NCI-H1092 (cell line): Measurements from ENCODE around the gene TMEFF1.

ENCODE experiments used
- DNase-seq: peaks from one replicate; lab custom pipeline; 2025; lab: John Stamatoyannopoulos, UW

Gene TMEFF1

DNA sequence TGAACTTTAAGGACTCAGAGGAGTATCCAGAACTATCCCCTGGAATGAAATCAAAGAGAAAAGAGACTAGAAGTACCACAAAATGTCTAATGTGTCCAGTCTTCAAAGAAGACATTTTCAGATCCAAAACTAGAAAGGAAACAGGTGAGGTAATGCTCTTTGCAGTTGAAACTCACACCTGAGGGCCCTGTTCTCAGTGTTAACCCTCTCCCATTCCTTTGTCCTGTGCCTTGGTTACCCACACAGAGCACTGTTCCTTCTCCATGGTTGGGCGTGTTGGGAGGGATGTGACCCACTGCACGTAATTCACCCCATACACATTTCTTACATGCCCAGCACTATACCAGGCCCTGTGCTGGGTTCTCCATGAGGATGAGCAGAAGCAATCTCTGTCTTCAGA, 24.7 kb upstream of the TMEFF1 start:
- DNase-seq = no peak

DNA sequence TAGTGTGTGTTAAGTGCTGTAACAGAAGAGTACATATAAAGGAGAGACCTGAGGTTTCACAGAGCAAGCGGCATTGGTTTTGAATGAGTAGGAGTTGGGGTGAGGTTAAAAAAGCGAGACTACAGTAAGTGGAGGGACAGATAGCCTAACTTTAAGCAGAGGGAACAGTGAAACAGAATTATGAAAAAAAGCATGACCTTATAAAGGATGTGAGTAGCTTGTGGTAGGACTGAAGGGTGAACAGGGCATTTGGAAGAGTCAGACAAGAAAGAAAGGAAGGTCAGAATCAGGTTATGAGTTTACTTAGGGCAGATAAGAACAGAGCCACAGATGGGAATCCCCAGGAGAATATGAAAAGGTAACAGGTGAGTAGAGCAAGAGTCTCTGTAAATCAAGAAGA, 23.5 kb upstream of the TMEFF1 start:
- DNase-seq = no peak

DNA sequence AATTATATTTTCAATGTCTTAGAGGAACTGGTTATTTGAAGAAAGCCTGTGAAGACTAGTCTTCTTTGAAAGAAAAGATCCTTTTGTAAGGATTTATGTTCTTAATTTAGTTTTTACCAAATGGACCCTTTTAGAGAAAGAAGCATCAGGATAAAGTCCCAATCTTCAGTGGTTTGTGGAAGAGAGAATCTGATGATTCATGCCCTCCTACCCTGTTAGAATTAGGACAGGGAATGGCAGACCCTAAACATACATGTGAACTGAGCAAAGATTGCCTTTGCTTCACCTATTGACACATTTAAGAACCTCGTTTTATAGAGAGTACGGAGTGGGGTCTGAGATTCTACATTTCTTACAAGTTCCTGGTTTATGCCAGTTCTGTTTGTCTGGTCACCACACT, 20.1 kb upstream of the TMEFF1 start:
- no peak for DNase-seq

DNA sequence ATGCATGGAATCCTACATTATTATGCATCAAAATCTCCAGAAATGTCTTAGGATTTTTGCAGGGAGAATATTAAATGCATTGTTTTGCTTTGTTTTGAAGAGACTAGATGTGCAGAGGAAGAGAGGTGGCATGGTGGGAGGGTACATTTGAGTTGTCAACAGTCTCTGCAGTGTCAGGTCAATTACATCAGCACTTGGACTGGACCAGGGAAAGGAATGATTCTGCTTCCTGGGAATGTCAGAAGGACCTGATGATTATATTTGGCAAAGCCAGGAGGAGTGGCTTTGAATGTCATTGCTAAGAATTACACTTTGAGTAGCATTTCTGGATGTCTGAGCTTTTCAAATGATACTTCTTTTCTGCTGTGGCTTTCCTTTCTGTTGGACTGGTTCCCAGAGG, 17.5 kb upstream of the TMEFF1 start:
- DNase-seq = no peak

DNA sequence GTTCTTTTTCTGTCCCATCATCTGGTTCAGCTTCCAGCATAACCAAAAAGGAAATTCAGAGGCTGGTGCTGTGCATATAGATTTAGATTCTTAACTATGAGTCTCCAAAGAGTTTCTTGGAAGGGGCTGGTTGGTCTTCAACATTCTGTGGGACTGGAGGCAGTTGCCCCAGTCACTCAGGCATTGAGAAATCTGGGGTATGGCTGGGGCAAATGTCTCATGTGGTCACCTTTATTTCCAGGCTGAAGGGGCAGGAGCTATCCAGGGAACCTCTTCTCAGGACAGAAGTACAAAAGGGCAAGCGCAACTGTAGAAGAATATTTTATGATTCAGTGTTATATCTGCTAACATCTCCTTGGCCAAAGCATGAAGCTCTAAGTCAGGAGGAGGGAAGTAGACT, 15.4 kb upstream of the TMEFF1 start:
- DNase-seq = no peak

DNA sequence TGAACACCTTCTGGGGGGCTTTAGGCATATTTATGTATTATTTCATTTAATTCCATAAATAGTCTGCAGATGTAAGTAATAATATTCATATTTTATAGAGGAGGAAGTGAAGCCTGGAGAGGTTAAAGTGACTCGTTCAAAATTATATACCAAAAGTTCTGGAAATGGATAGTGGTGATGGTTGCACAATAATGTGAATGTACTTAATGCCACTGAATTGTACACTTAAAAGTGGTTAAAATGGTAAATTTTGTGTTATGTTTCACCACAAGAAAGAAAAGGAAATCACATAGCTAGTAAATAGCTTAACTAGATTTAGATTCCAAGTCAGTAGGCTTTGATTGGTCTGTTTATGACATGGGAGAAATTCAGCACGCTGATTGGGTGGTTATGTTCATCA, 13.0 kb upstream of the TMEFF1 start:
- DNase-seq = no peak

DNA sequence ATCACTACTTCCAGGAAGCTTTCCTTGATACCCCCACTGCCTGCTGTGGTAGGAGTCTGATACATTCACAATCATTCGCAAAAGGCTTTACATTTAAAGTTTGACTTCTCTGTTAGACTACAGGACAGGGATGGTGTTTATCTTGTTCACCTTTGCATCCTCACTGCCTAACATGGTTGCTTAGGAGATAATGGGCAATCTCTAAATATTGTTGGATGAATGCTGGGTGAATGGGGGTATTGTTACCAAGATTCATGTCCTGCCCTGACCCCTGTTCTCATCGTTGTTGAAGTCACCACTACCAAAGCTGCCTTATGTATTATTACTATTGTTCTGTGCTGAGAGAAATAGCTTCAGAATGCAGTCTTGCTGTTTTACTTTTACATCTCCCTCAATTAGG, 7.7 kb upstream of the TMEFF1 start:
- DNase-seq = no peak

DNA sequence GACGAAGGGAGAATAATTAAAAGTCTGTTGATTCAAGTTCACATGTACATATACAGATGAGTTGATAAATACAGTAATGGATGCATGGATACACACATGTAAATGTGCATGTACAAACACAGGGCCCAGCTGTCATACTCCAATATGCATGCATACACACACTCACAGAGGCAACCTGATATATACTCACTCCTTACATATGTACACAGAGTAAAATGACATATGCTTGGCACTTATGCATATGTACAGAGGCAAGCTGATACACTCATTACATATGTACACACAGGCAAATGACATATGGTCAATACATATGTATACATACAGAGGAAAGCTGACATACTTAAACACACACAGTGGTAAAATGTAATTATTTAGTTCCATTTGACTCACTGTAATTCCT, 7.2 kb upstream of the TMEFF1 start:
- no peak for DNase-seq

DNA sequence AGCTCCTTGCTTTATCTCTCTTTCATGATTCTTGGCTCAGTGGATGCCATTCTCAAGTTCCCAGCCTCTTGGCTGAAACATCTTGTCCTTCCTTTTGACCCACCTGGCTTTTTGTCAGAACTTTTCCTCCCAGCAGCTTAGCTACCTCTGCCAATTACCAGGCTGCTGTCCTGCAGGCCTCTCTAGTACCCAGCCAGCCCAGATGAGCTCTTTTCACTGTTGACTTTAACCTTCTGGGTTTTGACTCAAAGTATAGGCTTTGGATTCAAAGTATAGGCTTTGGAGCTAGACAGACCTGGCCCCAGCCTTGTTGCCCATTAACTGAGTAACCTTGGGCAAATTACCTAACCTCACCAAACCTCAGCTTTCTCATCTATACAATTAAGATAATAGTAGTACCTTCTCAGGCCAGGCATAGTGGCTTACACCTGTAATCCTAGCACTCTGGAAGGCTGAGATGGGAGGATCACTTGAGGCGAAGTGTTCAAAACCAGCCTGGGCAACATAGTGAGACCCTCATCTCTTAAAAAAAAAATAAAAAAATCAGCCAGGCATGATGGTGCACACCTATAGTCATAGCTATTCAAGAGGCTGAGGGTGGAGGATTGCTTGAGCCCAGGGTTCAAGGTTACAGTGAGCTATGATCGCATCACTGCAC, 6.6 kb upstream of the TMEFF1 start:
- no peak for DNase-seq

DNA sequence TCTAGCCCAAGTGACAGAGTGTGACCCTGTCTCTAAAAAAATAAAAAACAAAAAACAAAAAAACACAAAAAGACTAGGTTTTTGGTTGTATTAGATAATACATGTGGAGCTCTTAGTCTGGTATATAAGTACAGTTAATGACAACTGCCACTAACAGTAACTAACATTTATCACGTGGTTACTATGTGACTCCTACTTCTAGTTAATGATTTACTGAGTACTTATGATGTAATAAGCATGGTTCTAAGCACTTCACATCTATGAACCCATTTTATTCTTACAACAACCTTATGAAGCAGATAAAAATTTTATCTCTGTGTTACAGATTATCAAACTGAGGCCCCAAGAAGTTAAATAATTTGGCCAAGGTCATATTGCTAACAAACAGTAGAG, 6.1 kb upstream of the TMEFF1 start:
- DNase-seq = no peak

DNA sequence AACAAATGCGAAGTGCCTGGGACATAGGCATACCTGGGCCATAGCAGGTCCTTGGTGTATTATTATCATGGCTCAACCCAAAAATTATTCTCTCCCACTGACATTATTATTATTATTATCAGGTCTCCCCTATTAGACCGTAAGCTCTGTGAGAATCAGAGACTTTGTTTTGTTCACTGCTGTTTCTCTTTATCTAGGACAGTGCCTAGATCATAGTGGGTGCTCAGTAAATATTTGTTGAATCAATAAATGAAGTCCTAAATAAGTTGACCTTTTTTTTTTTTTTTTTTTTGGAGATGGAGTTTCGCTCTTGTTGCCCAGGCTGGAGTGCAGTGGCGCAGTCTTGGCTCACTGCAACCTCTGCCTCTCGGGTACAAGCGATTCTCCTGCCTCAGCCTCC, 4.9 kb upstream of the TMEFF1 start:
- no peak for DNase-seq

DNA sequence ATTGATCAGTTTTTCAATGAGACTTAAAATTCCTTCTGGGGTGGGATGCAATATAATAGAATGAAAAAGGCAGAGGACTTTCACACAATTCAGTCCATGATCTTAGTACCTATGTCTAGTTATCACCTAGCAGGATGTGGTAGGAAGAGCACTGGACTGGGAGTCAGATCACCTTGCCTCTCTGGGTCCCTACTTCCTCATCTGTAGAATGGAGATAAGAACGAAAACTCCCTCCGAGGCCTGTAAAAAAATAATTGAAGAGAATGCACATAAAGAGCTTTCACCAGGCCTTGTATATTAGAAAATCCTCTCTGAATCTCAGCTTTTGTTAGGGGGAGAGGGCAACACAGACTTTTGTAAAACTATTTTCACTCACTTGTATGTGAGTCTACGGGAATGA, 681 bp upstream of the TMEFF1 start:
- no peak for DNase-seq

DNA sequence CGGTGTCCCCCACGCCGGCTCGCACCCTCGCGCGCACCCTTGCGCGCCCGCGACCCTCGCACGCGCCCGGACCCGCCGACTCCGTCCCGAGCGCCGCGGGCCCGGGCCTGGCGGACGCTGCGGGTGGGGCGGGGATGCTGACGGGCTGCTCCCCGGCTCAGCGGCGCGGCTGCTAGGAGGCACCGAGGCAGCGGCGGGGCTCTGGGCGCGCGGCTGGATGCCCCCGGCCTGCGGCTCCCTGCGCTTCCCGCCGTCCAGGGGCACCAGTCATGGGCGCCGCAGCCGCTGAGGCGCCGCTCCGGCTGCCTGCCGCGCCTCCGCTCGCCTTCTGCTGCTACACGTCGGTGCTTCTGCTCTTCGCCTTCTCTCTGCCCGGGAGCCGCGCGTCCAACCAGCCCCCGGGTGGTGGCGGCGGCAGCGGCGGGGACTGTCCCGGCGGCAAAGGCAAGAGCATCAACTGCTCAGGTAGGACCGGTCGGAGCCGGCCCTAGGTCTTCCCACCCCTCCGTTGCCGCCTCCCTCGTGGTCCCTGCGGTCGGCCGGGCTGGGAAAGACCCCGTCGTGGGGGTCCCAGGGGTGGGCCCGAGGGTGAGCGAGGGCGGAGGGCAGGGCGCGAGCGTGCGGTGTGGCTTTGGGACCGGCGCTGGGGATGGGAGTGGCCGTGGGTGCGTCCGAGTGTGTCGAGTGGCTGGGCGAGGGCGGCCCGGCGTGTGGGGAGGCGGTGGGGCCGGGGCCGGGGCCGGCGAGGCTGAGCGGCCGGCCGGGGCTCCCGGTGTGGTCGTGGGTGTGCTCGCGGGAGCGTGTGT, 530 bp downstream of the TMEFF1 start:
- peak; percentile 30 for DNase-seq

DNA sequence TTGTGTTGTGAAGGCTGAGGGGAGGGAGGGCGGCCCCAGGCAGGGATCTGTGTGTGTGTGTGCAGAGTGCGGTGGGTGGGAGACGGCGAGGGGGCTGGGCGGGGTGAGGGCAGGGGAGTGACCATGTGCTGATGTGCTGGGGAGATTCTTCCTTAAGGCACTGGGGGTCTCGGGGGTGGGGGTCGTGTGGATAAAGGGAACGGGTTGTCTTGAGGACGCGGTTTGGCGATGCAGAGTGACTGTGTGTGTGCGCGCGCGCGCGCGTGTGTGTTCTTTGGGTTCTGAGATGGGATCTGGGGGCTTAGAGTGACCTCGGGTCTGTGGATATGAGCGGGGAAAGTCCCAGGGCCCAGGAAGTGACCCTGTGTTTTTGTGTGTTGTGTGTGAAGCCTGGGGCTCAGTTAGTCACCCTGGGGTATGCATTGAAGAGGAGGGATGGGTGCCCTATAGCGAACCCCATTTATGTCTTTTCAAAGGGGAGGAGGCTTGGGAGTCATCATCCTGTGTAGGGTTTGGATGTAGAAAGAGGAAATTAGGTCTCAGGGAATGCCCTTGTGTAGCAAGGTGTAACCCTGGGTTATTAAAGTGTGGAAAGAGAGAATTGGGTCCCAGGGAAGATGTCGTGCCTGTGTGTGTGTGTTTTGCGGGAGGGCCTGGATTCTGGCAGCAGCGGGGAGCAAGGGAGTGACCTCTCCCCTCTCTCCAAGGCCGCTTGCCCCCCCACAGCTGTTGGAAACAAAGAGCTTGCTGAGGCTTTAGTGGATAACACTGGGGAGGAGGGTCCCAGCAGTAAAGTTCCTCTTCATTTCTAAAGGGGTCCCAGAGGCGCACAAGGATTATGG, 1.4 kb downstream of the TMEFF1 start:
- no peak for DNase-seq

DNA sequence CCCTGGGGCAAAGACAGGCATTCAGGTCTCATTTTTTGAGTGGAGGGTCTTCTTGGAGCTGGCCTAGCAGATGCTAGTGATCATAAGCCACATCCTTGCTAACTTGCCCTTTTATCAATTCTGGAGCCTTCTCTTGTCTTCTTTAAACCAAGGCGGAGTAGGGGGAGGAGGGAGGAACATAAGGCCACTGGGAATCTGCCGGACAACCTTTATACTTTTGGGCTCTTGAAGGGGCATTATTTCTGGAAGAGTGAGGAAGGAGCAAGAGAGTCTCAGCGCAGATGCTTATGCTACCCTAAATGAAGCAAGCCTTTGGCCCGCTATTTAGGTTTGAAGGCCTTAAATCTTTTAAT, 2.0 kb downstream of the TMEFF1 start:
- DNase-seq = no peak

DNA sequence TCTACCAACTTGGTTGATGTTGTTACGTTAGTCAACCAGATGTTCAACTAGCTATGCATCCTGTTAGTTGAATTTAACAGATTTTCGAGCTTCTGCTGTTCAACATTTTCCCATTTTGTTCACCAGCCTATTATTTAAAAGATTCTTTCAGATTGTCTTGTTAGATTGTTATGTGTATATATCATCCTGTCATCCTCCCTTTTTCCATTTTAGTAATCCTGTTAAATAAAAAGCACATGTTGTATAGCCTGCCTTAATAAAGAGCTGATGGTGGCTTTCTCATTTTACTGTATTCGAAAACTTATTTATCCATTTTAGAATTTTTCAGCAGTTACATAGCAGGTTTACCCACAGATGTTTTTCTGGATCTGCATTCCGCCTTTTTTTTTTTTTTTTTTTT, 4.3 kb downstream of the TMEFF1 start:
- DNase-seq = no peak

DNA sequence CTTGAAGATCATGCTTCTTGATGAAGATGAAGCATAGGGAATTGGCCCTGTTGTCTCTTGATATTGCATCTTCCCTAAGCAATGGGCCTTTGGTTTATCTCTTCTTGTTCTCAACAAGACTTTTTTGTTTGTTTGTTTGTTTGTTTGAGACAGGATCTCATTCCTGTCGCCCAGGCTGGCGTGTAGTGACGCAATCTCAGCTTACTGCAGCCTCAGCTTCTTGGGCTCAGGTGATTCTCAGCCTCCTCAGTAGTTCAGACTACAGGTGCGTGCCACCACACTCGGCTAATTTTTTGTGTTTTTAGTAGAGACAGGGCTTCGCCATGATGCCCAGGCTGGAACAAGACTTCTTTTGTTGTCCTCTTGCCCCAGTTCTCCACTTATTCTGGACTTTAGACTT, 5.2 kb downstream of the TMEFF1 start:
- DNase-seq = no peak

DNA sequence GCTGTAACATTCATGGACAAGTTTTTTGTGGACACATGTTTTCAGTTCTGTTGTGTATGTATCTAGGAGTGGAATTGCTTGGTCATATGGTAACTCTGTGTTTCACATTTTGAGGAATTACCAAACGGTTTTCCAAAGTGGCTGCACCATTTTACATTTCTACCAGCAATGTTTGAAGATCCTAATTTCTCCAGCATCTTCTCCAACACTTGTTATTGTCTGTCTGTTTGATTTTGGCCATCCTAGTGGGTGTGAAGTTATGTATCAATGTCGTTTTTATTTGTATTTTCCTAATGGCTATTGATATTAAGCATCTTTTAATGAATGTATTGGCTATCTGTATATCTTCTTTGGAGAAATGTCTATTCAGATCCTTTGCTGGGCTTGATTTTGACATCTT, 6.9 kb downstream of the TMEFF1 start:
- DNase-seq = no peak

DNA sequence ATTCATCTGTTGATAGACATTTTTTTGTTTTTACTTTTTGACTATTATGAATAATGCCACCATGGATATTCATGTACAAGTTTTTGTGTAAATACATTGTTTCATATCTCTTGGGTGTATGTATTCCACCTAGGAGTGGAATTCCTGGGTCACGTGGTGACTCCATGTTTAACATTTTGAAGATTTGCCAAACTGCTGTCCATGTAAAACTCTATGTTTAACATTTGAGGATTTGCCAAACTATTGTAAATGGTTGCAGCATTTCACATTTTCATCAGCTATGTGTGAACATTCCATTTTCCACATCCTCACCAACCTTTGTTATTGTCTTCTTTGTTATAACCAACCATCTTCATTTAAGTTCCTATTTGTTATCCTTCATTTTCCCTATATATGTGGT, 12.2 kb downstream of the TMEFF1 start:
- DNase-seq = no peak

DNA sequence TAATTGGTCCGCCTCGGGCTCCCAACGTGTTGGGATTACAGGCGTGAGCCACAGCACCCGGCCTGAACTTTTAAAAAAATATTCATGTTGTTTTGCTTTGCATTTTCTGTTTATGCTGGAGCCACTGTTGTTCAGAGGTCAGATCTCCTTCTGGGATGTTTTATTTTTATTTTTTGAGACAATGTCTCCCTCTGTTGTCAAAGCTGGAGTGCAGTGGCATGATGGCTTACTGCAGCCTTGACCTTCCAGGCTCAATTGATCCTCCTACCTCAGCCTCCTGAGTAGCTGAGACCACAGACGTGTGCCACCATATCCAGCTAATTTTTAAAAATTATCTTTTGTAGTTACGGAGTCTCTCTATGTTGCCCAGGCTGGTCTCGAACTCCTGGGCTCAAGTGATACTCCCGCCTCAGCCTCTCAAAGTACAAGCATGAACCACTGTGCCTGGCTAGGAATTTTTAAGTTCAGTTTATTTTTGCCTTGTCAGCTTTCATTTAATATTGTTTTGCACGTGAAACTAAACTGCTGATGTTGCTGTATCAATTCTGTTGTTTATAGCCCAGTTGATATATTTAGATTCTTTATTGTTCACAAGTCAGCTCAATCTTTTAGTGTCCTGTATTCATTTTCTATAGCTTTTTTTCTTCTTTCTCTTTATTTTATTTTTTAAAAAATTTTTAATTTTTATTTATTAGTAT, 13.7 kb downstream of the TMEFF1 start:
- no peak for DNase-seq

DNA sequence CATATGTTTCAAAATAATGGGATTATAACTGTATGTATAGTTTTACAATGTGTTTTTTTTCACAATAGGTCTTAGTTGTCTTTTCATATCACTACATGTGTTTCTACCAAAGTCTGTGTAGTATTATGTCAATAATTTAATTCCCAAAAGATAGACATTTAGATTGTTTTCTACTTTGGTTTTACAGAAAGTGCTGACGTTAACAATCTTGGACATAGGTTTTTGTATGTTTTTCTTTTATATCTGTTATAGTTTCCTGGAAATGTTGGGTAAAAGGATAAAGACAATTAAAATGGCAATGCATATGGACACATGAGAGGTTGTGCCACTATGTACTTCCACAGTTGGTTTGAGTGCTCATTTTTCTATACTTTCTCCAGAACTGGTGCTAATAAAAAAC, 15.2 kb downstream of the TMEFF1 start:
- no peak for DNase-seq

DNA sequence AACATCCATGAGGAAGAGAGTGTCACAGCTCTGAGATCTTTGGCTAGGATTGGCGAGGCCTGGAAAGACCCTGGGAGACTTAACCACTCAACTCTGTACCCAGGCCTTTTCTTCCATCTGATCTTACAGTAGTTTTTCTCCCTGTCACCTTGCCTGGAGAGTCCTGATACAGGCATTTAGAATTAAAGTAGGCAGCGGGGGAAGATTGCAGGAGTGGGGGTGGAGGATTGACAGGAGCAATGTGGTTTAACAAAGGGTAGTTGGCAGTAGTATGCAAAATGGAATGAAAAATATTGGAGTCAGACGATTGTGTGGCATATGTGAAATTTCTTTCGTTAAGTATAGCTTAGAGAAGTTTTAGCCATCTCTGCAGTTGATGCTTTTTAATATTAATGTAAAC, 16.9 kb downstream of the TMEFF1 start:
- no peak for DNase-seq

DNA sequence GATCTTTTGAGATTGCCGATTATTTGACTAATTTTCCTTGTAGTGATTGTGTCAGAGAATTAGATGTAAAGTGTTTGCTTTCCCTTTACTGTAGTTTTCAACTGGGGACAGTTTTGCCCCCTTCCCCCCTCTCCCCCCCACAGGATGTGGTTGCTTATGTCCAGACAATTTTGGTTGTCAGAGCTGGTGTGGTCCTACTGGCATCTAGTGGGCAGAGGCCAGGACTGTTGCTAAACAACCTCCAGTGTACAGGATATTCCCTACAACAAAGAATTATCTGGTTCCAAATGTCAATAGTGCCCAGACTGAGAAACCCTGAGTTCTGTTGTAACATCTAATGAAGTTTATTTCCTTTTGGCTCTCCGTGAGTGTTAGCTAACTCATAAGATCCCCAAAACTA, 20.0 kb downstream of the TMEFF1 start:
- no peak for DNase-seq
